DND-41 (cell line): ENCODE data around the gene IL4R.

Experiments
- CTCF ChIP-seq: IDR thresholded peaks from 2 replicates; pipeline ENCODE4 v1.5.1; 2012; ENCODE audit warnings: borderline replicate concordance, low read length, moderate library complexity, mild to moderate bottlenecking; ENCODE audit not compliant: poor library complexity, severe bottlenecking; ENCODE audit errors: extremely low read depth
- EZH2 ChIP-seq: IDR thresholded peaks from 3 replicates; pipeline ENCODE4 v1.6.1; 2012; ENCODE audit warnings: borderline replicate concordance, low read depth, mild to moderate bottlenecking, moderate library complexity, low read length, inconsistent platforms; ENCODE audit not compliant: severe bottlenecking

- no peak for TF ChIP-seq CTCF
- TF ChIP-seq EZH2: no peak
Observed at GRCh38 chr16:27344721-27345120, 30.9 kb downstream of the IL4R start.
